HCT116 (cell line): ENCODE measurements around the gene ACTRT2.

Experiments used
- CTCF ChIP-seq, 3 experiments: fragments of 200-600 bp in 1 of 3; sonication (generic) in 1 of 3; IDR thresholded peaks in 2 of 3; conservative IDR thresholded peaks in 1 of 3; 2 replicates each; pipeline ENCODE4 v1.5.1; 2012 to 2017; ENCODE audit warnings: low read depth in 2 of 3, low read length in 2 of 3, antibody characterized with exemption in 1 of 3, borderline replicate concordance in 1 of 3, control low read depth in 1 of 3, mild to moderate bottlenecking in 1 of 3, mixed read lengths in 1 of 3, mixed run types in 1 of 3, moderate library complexity in 1 of 3; ENCODE audit not compliant: insufficient read depth in 1 of 3
- EGR1 ChIP-seq: IDR thresholded peaks from 2 replicates; pipeline ENCODE4 v1.6.1; 2012; ENCODE audit warnings: low read depth
- EZH2phosphoT487 ChIP-seq: fragments of 200-600 bp; IDR thresholded peaks from 2 replicates; pipeline ENCODE4 v1.6.1; 2018; ENCODE audit warnings: antibody characterized with exemption, borderline replicate concordance
- POLR2A ChIP-seq: IDR thresholded peaks from 2 replicates; pipeline ENCODE4 v1.7.0; 2011; ENCODE audit warnings: borderline replicate concordance; ENCODE audit not compliant: insufficient read depth, insufficient read length; ENCODE audit errors: extremely low read depth
- POLR2AphosphoS5 ChIP-seq: IDR thresholded peaks from 2 replicates; pipeline ENCODE4 v1.6.1; 2011; ENCODE audit warnings: mild to moderate bottlenecking, low read depth, low read length, moderate library complexity
- YY1 ChIP-seq: IDR thresholded peaks from 2 replicates; pipeline ENCODE4 v1.6.1; 2011; ENCODE audit warnings: low read length, low read depth, moderate library complexity, mild to moderate bottlenecking; ENCODE audit not compliant: insufficient replicate concordance; ENCODE audit errors: extremely low read depth

GRCh38 chr1:3049905-3050304 is 28.6 kb downstream of the ACTRT2 start:
- TF ChIP-seq EZH2phosphoT487 (no peak), YY1 (no peak), CTCF (IDR thresholded peaks at IDR 0.05 in 2 of 3, conservative IDR thresholded peaks at IDR 0.05 in 1 of 3; ENCODE audit: borderline replicate concordance in 1 of 3, insufficient read depth in 1 of 3, low read depth in 2 of 3, low read length in 2 of 3) (no peak), POLR2AphosphoS5 (no peak), POLR2A (no peak), EGR1 (no peak)
